Smooth muscle cell (in vitro differentiated cells): ENCODE data around the gene HEBP2. TPM values are rescaled to one million over a fixed set of nuclear protein-coding genes. Genes with fewer than 3 reads are reported as not detected.

Experiments
- DNase-seq: peaks from one replicate; lab custom pipeline; 2025; ENCODE audit not compliant: unreplicated experiment; lab: John Stamatoyannopoulos, UW
- H2AFZ ChIP-seq: fragments of 200-600 bp; sonication (generic); 2 replicates; pipeline ENCODE4 v1.6.0; 2016; ENCODE audit warnings: antibody characterized with exemption, low read depth, mild to moderate bottlenecking
- H3F3A ChIP-seq: fragments of 200-600 bp; sonication (generic); 2 replicates; pipeline ENCODE4 v1.6.0; 2017; ENCODE audit warnings: antibody characterized with exemption, low read depth
- H3K27ac ChIP-seq: fragments of 200-600 bp; sonication (generic); 2 replicates; pipeline ENCODE4 v1.5.1; 2016; ENCODE audit warnings: low read depth, mild to moderate bottlenecking
- H3K27me3 ChIP-seq: fragments of 200-600 bp; sonication (generic); 2 replicates; pipeline ENCODE4 v1.6.1; 2016; ENCODE audit warnings: low read depth, mild to moderate bottlenecking
- H3K36me3 ChIP-seq: fragments of 200-600 bp; sonication (generic); 2 replicates; pipeline ENCODE4 v1.5.1; 2016; ENCODE audit warnings: low read depth
- H3K4me1 ChIP-seq: fragments of 200-600 bp; sonication (generic); 2 replicates; pipeline ENCODE4 v1.5.1; 2016; ENCODE audit warnings: low read depth
- H3K4me2 ChIP-seq: fragments of 200-600 bp; sonication (generic); 2 replicates; pipeline ENCODE4 v1.6.0; 2016; ENCODE audit warnings: mild to moderate bottlenecking
- H3K4me3 ChIP-seq: fragments of 200-600 bp; sonication (generic); 2 replicates; pipeline ENCODE4 v1.5.1; 2016; ENCODE audit warnings: mild to moderate bottlenecking
- H3K79me2 ChIP-seq: fragments of 200-600 bp; sonication (generic); 2 replicates; pipeline ENCODE4 v1.6.0; 2016; ENCODE audit warnings: low read depth, mild to moderate bottlenecking
- H3K9ac ChIP-seq: fragments of 200-600 bp; sonication (generic); 2 replicates; pipeline ENCODE4 v1.6.0; 2016; ENCODE audit warnings: low read depth
- H3K9me3 ChIP-seq: fragments of 200-600 bp; sonication (generic); replicated peaks from 2 replicates; pipeline ENCODE4 v1.5.1; 2016; ENCODE audit warnings: low read depth
- H4K20me1 ChIP-seq: fragments of 200-600 bp; sonication (generic); 2 replicates; pipeline ENCODE4 v1.6.0; 2016; ENCODE audit warnings: low read depth
- WGBS: methylation state at CpG from one replicate; pipeline ENCODE4 v1.1.7; 2016; ENCODE audit warnings: low lambda C conversion rate; 5-methylcytosine and 5-hydroxymethylcytosine counted together
- polyA plus RNA-seq: library from polyadenylated mRNA; unstranded; fragments of >200 nt; fragmentation: Nextera tagmentation; extraction: Ambion mirVana; gene quantifications from 2 replicates; pipeline ENCODE4 v1.2.1, GENCODE V29; 2016
- total RNA-seq: library from RNA; depleted of rRNA; stranded (reverse); fragments of >200 nt; gene quantifications from 2 replicates; pipeline ENCODE4 v1.2.3, GENCODE V29; 2014
- TF ChIP-seq, protein P1 (sequence below): fragments of 200-600 bp; sonication (generic); IDR thresholded peaks from 2 replicates; pipeline ENCODE4 v1.5.1; 2017; ENCODE audit warnings: borderline replicate concordance, mild to moderate bottlenecking, antibody characterized with exemption; ENCODE audit not compliant: insufficient read depth, poor library complexity, severe bottlenecking

Gene HEBP2
- total and polyA plus RNA-seq, 2 experiments from 2014 or later, result 54.4 to 87.0 TPM

DNA sequence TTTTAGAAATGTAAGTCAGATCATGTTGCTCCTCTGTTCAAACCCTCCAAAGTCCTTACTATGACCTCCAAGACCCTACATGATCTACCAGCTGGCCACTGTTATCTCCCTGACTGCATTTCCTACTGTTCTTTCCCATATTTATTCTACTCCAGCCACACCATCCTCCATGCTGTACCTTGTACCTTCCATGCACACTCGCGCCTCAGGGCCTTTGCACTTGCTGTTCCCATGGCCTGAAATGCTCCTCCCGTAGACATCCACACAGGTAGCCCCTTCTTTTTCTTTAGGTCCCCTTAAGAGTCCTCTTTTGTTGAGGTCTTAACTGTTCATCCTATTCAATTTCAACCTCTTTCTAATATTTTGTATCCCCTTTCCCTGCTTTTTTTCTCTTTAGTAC is 47.0 kb downstream of the HEBP2 start:
- Histone ChIP-seq H3K79me2 (no peaks in the 10 kb centered on the region), H3K9ac (no peak overlapping the region)
- TF ChIP-seq, protein P1, sequence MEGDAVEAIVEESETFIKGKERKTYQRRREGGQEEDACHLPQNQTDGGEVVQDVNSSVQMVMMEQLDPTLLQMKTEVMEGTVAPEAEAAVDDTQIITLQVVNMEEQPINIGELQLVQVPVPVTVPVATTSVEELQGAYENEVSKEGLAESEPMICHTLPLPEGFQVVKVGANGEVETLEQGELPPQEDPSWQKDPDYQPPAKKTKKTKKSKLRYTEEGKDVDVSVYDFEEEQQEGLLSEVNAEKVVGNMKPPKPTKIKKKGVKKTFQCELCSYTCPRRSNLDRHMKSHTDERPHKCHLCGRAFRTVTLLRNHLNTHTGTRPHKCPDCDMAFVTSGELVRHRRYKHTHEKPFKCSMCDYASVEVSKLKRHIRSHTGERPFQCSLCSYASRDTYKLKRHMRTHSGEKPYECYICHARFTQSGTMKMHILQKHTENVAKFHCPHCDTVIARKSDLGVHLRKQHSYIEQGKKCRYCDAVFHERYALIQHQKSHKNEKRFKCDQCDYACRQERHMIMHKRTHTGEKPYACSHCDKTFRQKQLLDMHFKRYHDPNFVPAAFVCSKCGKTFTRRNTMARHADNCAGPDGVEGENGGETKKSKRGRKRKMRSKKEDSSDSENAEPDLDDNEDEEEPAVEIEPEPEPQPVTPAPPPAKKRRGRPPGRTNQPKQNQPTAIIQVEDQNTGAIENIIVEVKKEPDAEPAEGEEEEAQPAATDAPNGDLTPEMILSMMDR, result no peak

DNA sequence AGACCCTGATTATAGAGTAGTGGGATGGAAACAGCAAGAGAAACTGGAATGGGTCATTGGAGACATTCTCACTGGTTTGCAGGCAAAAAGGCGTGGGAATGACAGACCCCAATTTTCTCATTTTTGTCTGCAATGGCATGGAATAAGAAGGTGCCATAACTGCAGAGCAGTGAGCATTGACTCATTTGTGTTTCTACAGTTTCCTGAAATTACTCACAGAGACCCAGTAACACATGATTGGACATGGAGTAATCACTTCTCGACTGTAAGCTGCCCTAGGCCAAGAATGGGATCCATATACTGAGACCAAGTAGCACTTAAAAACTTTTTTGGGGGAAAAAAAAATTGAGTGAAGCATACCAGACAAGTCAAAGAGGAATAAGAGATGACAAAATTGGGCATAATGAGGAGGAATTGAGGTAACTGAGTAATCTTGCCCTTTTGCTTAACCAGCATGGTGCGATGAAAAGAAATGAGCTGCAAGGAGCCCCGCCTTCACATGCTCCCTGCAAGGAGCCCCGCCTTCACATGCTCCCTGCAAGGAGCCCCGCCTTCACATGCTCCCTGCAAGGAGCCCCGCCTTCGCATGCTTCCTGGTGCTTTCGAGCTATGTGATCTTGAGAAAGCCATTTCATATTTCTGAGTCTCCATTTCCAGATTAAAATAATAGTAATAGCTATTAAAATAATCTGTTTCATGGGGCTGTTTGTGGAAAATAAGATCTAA is 51.1 kb downstream of the HEBP2 start:
- Histone ChIP-seq H3K27me3 (no peaks in the 10 kb centered on the region), H4K20me1 (peaks cover 6% of the 10 kb centered on the region), H3K27ac (no peak overlapping the region), H3K4me3 (no peak overlapping the region), H3K4me1 (no peaks in the 10 kb centered on the region), H3K9ac (no peak overlapping the region), H3K79me2 (no peaks in the 10 kb centered on the region), H3K4me2 (no peak overlapping the region), H3K36me3 (no peaks in the 10 kb centered on the region), H3K9me3 (no peaks in the 10 kb centered on the region), H3F3A (no peaks in the 10 kb centered on the region), H2AFZ (no peak overlapping the region)
- TF ChIP-seq, protein P1, result no peak
- no peak for DNase-seq
- WGBS, result 89% methylated on average over 9 of the region's 9 CpGs

More for the DNA sequence above, 47.0 kb downstream of the HEBP2 start:
- no peak overlapping the region for H2AFZ ChIP-seq
- H3K9me3 ChIP-seq, result no peaks in the 10 kb centered on the region
- no peak overlapping the region for H3K4me2 ChIP-seq
- H4K20me1 ChIP-seq, result peaks cover 18% of the 10 kb centered on the region
- no peaks in the 10 kb centered on the region for H3K4me1 ChIP-seq
- H3K27me3 ChIP-seq, result no peaks in the 10 kb centered on the region
- 97% methylated on average over 3 of the region's 3 CpGs for WGBS
- no peak overlapping the region for H3K4me3 ChIP-seq
- DNase-seq, result no peak
- H3F3A ChIP-seq, result no peaks in the 10 kb centered on the region
- H3K27ac ChIP-seq, result no peak overlapping the region
- no peaks in the 10 kb centered on the region for H3K36me3 ChIP-seq

DNA sequence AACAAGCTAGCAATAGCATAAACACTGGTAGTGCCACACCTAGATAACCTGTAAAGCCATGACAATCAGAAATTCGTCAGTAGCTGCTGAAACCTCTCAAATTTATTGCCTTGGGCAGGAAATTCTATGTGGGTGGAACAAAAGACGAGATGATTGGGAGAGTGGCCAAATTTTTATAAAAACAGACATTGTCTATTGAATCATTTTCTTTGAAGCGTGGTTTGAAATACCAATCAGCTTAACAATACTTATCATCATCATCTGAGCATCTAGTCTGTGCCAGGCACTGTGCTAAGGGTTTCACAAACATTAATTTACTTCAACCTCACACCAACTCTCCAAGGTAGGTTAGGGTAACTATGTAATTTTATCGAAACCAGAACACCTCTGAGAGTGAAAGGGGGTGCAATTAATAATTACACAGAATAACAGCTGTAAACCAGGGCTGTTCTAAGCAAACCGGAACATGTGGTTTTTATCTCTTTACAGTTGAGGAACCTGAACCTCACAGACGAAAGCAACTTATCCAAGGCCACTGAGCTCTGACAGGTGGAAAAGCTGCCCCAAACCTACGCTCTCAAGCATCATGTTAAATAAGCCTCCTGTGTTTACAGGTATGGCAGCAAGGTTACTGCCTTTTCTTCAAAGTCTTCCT is 51.9 kb downstream of the HEBP2 start:
- WGBS, result 85% methylated on average over 7 of the region's 7 CpGs
- TF ChIP-seq, protein P1, result no peak
- H3K4me1 ChIP-seq, result no peaks in the 10 kb centered on the region
- H3K4me3 ChIP-seq, result no peak overlapping the region
- no peaks in the 10 kb centered on the region for H3F3A ChIP-seq
- no peaks in the 10 kb centered on the region for H3K79me2 ChIP-seq
- H3K27me3 ChIP-seq, result no peaks in the 10 kb centered on the region
- no peaks in the 10 kb centered on the region for H3K9me3 ChIP-seq
- H3K4me2 ChIP-seq, result no peak overlapping the region
- no peak overlapping the region for H3K9ac ChIP-seq
- no peaks in the 10 kb centered on the region for H4K20me1 ChIP-seq
- no peaks in the 10 kb centered on the region for H3K36me3 ChIP-seq
- no peak overlapping the region for H3K27ac ChIP-seq
- no peak overlapping the region for H2AFZ ChIP-seq
- DNase-seq, result no peak
